Hippocampal formation (tissue), 2 donors: Measurements from ENCODE around the gene GPR62.

Experiments used
- DNase-seq, 2 donors: peaks; one replicate each; lab custom pipeline; 2025; lab: John Stamatoyannopoulos, UW

Gene GPR62

DNA sequence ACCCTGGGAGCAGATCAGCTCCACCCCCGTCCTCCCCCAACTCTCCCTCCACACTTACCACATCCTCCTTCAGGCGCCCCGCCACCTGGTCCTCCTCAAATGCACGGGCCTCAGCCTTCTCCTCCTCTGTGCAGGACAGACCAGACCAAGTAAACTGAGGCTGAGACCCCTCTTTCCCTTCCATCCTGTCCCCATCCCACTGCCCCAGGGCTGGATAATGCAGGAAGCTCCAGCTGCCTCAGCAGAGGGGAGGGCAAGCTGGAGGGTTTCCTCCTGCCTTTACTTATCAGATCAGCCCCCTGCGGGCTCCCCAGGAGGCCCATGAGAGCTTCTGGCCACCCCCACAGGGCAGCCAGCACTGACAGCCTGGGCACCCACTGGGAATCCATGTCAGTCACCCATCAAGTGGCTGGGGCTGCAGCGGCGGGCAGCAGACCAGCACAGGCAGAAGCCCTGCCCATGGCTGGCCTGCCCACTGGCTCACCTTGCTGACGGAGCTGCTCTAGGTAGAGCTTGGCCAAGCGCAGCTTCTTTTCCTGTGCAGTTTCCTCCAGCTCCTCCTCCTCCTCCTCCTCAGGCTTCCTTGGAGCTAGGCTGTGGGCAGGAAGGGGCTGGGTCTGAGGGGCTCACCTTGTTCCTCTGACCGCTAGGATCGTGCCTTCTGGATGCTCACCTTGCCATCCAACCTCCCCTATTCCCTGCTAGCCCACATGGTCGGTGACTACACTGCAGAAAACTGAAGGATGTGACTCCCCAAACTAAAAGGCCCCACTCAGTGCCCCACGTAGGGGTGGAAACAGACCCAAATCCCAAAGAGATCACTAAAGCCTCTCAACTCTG, 17.4 kb upstream of the GPR62 start:
- DNase-seq, result no peak

DNA sequence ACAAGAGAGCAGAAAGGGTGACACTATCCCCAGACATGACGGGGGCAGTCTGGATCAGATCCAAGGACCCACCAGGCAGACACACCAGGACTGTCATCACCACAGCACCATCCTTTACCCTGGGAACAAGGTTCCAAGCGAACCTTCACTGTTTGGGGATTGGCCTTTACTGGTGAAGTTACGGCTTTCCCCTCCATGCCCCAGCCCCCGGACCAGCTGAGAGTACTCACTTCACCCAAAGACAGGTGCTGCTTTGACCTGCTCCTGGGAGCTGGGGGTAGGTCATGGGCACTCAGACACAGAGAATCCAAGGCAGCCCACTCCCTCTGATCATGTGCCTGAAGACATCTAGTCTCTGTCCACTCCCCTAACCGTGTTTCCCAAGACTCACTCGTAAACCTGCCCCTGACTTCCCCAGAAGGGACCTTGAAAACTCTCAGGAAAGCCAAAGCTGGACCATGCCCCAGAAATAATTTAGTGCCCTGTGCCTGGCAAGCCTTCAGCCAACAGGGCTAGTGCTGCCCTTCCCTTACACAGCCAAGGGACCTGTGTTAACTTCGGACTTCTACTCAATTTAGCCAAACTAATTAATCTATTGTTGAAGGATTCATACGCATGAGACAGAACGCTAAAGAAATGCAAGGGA, 16.3 kb upstream of the GPR62 start:
- DNase-seq, result no peak

GRCh38 chr3:51940648-51941462, 14.3 kb upstream of the GPR62 start:
- no peak for DNase-seq

- DNase-seq, result no peak
These were observed 13.8 kb upstream of the GPR62 start for GRCh38 chr3:51941463-51941797.

DNA sequence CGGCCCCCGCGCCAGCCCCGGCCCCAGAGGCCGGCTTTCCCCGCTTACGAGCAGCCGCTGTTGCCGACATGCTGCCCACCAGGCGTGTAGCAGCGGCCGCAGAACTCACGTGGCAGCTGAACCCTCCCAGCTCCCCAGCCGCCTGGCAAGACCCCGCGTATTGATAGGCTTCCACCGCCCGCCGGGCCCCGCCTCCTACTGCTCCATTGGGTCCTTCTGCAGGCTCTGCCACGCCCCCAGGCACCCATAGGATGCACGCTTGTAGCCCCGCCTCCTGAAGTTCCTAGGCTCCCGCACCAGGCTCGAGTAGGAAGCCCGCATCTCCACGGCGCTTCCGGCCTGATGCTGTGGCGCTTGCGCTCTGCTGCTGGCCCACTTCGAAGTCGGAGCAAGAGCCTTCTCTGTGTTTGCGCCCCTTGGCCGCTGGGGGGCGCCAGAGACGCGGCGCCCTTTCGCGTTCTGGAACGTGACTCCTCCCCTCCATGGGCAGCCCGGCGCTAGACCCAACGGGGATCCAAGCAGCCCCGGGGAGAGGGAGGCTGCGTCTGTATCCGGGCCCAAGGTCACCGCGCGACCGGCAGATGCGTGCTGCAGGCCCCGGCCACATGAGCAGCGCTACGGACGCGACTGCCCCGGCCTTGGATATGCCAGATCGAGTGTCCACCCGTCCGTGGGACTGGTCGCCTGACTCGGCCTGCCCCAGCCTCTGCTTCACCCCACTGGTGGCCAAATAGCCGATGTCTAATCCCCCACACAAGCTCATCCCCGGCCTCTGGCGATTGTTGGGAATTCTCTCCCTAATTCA, 13.2 kb upstream of the GPR62 start, which contains the start of the genes PARP3 and RRP9:
Gene PARP3, plus strand, starts transcription at position 566 of the 805 bp plus-strand sequence. CDS start 993 bp downstream, outside the sequence.
Gene RRP9, minus strand, starts transcription at position 107 of the 805 bp plus-strand sequence. Its CDS starts 37 bp downstream, at position 70.
- peak; percentile 99 to 100 for DNase-seq

DNA sequence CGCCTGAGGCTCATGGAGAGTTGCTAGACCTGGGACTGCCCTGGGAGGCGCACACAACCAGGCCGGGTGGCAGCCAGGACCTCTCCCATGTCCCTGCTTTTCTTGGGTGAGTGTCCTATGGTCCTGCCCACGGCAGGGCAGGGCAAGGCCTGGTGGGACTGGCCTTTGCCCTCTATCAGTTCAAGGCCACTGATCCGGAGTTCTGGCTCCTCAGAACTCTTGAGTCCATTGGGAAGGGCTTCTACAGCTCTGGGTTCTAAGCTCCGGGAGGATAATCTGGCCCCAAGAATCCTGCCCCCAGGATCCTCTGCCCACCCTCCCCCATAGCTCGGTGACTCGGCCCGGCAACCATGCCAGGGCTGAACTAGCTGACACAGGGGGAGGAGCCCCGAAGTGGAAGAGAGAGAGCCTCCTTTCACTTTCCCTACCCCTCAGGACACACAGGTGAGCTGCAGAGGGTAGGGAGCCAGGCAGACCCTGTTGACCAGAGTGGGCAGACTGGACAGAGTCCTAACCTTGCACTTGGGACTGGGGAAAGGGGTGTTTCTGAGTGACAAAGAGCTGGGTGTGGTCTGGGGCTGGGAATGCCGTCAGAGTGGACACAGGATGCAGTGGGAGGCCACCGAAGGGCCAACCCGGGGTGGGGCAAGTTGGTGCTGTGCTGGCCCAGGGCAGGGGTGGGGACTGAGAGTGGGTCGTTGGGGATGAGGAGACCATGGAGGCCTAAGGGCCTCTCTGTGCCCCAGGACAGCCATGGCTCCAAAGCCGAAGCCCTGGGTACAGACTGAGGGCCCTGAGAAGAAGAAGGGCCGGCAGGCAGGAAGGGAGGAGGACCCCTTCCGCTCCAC, 12.4 kb upstream of the GPR62 start:
- DNase-seq, result no peak

DNA sequence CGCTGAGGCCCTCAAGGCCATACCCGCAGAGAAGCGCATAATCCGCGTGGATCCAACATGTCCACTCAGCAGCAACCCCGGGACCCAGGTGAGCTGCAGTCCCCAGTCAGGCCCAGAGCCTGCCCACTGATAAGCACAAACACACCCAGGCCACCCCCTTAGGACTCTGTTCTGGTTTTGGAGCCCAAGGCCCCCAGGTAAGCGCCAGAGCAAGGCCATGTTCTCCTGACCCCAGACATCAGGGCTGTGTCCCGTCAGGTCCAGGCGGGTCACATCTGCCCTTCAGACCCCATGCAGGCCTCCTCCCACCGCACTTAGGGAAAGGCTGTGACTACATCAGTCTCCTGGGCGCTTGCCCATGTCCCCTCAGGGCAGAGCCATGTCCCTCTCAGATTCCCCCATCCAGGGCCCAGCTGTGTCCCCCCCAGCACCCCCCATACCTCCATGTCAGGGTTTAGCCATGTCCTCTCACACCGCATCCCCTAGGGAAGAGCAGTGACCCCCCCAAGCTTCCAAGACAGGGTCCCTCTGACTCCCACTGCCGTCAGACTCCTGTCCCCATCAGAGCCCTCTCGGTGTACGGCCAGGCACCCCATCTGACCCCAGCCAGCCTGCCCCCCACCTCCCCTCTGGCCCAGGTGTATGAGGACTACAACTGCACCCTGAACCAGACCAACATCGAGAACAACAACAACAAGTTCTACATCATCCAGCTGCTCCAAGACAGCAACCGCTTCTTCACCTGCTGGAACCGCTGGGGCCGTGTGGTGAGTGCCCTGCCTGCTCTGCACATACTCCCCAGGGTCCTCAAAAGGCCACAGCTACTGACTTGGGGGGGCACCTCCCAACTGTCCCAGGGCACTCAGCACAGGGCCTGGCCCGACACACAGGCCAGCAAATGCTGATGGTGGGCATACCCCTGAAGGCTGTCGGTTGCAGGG, 11.5 kb upstream of the GPR62 start:
- DNase-seq, result no peak

GRCh38 chr3:51944451-51945021, 10.6 kb upstream of the GPR62 start:
- DNase-seq, result no peak

DNA sequence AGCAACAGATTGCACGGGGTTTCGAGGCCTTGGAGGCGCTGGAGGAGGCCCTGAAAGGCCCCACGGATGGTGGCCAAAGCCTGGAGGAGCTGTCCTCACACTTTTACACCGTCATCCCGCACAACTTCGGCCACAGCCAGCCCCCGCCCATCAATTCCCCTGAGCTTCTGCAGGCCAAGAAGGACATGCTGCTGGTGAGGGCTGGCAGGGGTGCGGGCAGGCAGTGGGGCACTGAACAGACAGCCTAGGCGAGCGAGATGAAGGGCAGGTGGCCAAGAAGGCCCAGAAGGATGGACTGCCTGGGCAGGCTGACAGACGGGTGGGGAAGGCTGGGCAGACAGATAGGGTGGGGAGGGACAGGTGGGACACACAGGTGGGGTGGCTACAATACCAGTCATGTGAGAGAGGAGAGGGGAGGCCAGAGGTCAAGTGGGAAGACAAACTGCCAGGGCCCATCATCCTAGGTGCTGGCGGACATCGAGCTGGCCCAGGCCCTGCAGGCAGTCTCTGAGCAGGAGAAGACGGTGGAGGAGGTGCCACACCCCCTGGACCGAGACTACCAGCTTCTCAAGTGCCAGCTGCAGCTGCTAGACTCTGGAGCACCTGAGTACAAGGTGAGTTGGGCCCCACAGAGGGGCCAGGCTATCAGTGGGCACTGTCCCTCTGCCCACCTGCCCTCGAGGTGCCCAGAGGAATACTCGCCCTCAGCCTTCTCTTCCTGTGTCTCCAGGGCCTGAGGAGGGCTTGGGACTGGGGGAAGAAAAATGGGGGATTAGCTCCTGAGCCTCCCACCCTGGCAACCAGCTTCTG, 9.9 kb upstream of the GPR62 start:
- no peak for DNase-seq

DNA sequence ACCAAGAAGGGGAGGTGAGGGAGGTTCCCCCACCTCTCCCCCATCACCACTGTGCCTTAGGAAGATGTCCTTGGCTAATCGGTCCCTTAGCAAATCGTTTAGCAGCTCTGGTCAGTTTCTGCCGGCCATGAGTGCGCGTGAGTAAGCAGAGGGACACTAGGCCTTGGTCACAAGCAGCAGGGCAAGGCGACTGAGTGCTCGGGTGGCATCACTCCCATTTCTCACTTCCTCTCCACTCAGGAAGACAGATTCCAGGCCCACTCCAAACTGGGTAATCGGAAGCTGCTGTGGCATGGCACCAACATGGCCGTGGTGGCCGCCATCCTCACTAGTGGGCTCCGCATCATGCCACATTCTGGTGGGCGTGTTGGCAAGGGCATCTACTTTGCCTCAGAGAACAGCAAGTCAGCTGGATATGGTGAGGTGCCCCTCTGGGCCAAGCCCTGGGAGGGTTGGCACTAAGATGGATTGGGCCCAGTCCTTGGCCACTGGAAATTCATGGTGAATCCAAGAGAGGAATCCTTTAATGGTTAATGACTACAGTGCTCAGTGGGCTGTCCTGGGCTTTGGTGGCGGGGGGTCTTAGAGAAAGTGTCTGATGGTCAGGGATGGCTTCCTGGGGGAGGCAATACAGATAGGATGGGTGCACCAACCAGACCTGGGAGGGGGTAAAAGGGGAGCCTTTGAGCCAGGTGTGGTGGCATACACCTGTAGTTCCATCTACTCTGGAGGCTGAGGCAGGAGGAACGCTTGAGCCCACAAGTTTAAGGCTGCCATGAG, 9.1 kb upstream of the GPR62 start:
- DNase-seq, result no peak

DNA sequence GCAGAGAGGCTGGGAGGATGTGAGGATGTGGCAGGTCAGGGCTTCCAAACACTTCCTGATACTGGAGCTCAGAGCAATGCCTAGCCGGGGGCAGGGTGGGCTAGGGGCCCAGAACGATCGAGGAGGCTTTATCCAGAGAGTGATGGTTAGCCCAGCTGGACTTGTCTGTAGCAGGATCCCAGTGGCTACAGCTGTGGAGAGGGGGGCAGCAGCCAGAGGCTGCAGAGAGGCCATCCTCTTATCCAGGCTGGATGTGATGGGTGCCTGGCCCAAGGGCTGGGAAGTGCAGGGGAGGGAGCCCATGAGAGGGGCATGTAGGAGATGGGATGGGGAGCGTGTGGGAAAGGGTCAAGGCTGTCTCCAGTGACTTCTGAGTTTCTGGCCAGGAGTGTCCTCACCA, 8.4 kb upstream of the GPR62 start:
- no peak for DNase-seq

- DNase-seq, result no peak
These were observed 7.8 kb upstream of the GPR62 start for GRCh38 chr3:51947215-51947900.

DNA sequence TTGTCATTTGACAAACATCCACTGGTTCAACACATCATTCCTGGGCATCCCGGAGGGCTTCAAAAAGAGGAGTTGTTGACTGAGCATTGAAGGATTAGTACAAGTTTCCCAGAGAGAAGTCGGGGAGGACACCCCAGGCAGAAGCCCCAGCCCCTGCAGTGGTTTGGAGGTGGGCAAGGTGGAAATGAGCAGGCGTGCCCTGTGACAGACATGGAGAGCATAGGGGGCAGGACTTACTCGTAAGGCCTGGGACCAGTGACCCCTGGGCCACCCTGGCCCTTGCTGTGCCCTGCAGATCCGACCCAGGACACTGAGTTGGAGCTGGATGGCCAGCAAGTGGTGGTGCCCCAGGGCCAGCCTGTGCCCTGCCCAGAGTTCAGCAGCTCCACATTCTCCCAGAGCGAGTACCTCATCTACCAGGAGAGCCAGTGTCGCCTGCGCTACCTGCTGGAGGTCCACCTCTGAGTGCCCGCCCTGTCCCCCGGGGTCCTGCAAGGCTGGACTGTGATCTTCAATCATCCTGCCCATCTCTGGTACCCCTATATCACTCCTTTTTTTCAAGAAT, 7.1 kb upstream of the GPR62 start:
- no peak for DNase-seq

- no peak for DNase-seq
These were observed 6.1 kb upstream of the GPR62 start for GRCh38 chr3:51949121-51949520.

DNA sequence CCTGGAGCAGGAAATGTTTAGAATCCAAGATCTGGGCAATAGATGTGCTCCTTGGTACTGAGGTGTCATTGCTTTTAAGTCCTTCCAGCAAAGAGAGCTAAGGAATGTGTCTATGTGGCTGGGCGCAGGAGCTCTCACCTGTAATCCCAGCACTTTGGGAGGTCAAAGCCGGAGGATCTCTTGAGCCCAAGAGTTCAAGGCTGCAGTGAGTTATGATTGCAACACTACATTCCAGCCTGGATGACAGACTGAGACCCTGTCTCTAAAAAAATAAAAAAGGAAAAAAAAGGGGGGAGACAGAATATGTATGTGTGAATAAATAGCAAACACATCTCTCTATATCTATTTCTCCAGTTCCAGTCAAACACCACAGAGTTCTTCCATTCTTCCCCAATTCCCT, 4.3 kb upstream of the GPR62 start:
- no peak for DNase-seq

GRCh38 chr3:51953445-51953844, 1.7 kb upstream of the GPR62 start:
- no peak for DNase-seq

- DNase-seq, result no peak
These were observed 1.1 kb upstream of the GPR62 start for GRCh38 chr3:51954105-51954504.
